ENCODE data around the gene NHSL1.

Gene NHSL1

GRCh38 chr6:138499303-138500018, at the start of gene NHSL1:
Gene NHSL1, minus strand, starts transcription at chr6:138499494. Its CDS starts 204 bp downstream, at chr6:138499290.
- FAIRE-seq: no peak
- no peak for DNase-seq (ENCODE audit: insufficient read length, low spot score)

GRCh38 chr6:138546733-138547185, 47.5 kb upstream of the NHSL1 start:
- DNase-seq (ENCODE audit: insufficient read length, low spot score) (no peak), FAIRE-seq (no peak)

GRCh38 chr6:138545621-138545980, 46.3 kb upstream of the NHSL1 start:
- DNase-seq (ENCODE audit: insufficient read length, low spot score) (no peak), FAIRE-seq (no peak)

- no peak for FAIRE-seq
- no peak for DNase-seq (ENCODE audit: insufficient read length, low spot score)
Measured at GRCh38 chr6:138544501-138544900, 45.2 kb upstream of the NHSL1 start.

- FAIRE-seq (no peak), DNase-seq (ENCODE audit: insufficient read length, low spot score) (no peak)
Measured at GRCh38 chr6:138543657-138544056, 44.4 kb upstream of the NHSL1 start.

- DNase-seq (ENCODE audit: insufficient read length, low spot score): no peak
- FAIRE-seq: no peak
Measured at GRCh38 chr6:138541823-138542481, 42.7 kb upstream of the NHSL1 start.

GRCh38 chr6:138540468-138540867, 41.2 kb upstream of the NHSL1 start:
- FAIRE-seq (no peak), DNase-seq (ENCODE audit: insufficient read length, low spot score) (no peak)

GRCh38 chr6:138539876-138540275, 40.6 kb upstream of the NHSL1 start:
- FAIRE-seq (no peak), DNase-seq (ENCODE audit: insufficient read length, low spot score) (no peak)

GRCh38 chr6:138538390-138539031, 39.2 kb upstream of the NHSL1 start:
- no peak for FAIRE-seq
- no peak for DNase-seq (ENCODE audit: insufficient read length, low spot score)

GRCh38 chr6:138537106-138537505, 37.8 kb upstream of the NHSL1 start:
- FAIRE-seq (no peak), DNase-seq (ENCODE audit: insufficient read length, low spot score) (no peak)

- DNase-seq (ENCODE audit: insufficient read length, low spot score) (no peak), FAIRE-seq (no peak)
Measured at GRCh38 chr6:138535728-138536455, 36.6 kb upstream of the NHSL1 start.

GRCh38 chr6:138533667-138534066, 34.4 kb upstream of the NHSL1 start:
- no peak for FAIRE-seq
- no peak for DNase-seq (ENCODE audit: insufficient read length, low spot score)

- FAIRE-seq (no peak), DNase-seq (ENCODE audit: insufficient read length, low spot score) (no peak)
Measured at GRCh38 chr6:138531387-138531786, 32.1 kb upstream of the NHSL1 start.

GRCh38 chr6:138529478-138529877, 30.2 kb upstream of the NHSL1 start:
- no peak for DNase-seq (ENCODE audit: insufficient read length, low spot score)
- no peak for FAIRE-seq

- FAIRE-seq (no peak), DNase-seq (ENCODE audit: insufficient read length, low spot score) (no peak)
Measured at GRCh38 chr6:138528956-138529355, 29.7 kb upstream of the NHSL1 start.

GRCh38 chr6:138528137-138528536, 28.8 kb upstream of the NHSL1 start:
- FAIRE-seq (no peak), DNase-seq (ENCODE audit: insufficient read length, low spot score) (no peak)

GRCh38 chr6:138527411-138528088, 28.3 kb upstream of the NHSL1 start:
- DNase-seq (ENCODE audit: insufficient read length, low spot score) (no peak), FAIRE-seq (no peak)

- FAIRE-seq (no peak), DNase-seq (ENCODE audit: insufficient read length, low spot score) (no peak)
Measured at GRCh38 chr6:138526822-138527235, 27.5 kb upstream of the NHSL1 start.

GRCh38 chr6:138525355-138525754, 26.1 kb upstream of the NHSL1 start:
- DNase-seq (ENCODE audit: insufficient read length, low spot score): no peak
- FAIRE-seq: no peak

- no peak for FAIRE-seq
- DNase-seq (ENCODE audit: insufficient read length, low spot score): no peak
Measured at GRCh38 chr6:138524526-138524925, 25.2 kb upstream of the NHSL1 start.
